K562 (cell line): Measurements from ENCODE around the gene TMEM208. TPM values are rescaled to one million over a fixed set of nuclear protein-coding genes. Genes with fewer than 3 reads are reported as not detected.

Experiments
- ATAC-seq: fragments of 200-7000 bp; cut with Tn5 transposase; 3 replicates; pipeline ENCODE4 v1.9.1; 2020; ENCODE audit warnings: moderate library complexity
- BruUV-seq: library from RNA; stranded (reverse); fragments of 400-500 nt; replicated peaks from 2 replicates; lab custom pipeline; 2021; lab: Mats Ljungman, UMichigan
- CTCF ChIA-PET: fragments of 300-600 bp; formaldehyde crosslinking; extraction: SDS; loops from one replicate; lab custom pipeline; 2021; ENCODE audit warnings: low intra/inter-chr PET ratio; lab: Yijun Ruan, JAX
- POLR2A ChIA-PET: fragments of 300-600, 350-650 bp; sonication (Branson Sonifier 250); formaldehyde crosslinking; extraction: SDS; loops from one replicate; lab custom pipeline; 2021; ENCODE audit warnings: antibody characterized with exemption, inconsistent platforms; lab: Yijun Ruan, JAX
- DNase-seq, 4 experiments: peaks; one replicate each; pipeline versions ENCODE4 v3.0.0 to v3.0.0-alpha.2; 2011 to 2018; ENCODE audit warnings: low spot score in 3 of 4, mixed read lengths in 3 of 4; ENCODE audit errors: extremely low read depth in 1 of 4
- FAIRE-seq: peaks from 2 replicates; lab custom pipeline; 2011; peaks lifted over from hg19 to GRCh38; lab: Jason Lieb, UNC
- H2AFZ ChIP-seq: 2 replicates; pipeline ENCODE4 v1.6.0; 2011; ENCODE audit warnings: low read depth, low read length, control low read depth, inconsistent platforms
- H3K27ac ChIP-seq: fragments of 200-600 bp; 3 replicates; pipeline ENCODE4 v1.8.0; 2011; ENCODE audit warnings: low read depth, mild to moderate bottlenecking, control low read depth, inconsistent platforms, low read length, moderate library complexity, mixed read lengths; ENCODE audit errors: extremely low read depth
- H3K27me3 ChIP-seq, 2 experiments: fragments of 300-600 bp in 1 of 2; 2 replicates in 1 of 2; 3 replicates in 1 of 2; pipeline versions ENCODE4 v1.6.0 to v1.8.0; 2011; ENCODE audit warnings: inconsistent platforms in 2 of 2, low read length in 2 of 2, mild to moderate bottlenecking in 1 of 2, mixed read lengths in 1 of 2, moderate library complexity in 1 of 2; ENCODE audit not compliant: control insufficient read depth in 2 of 2, insufficient read depth in 2 of 2
- H3K36me3 ChIP-seq: fragments of 300-600 bp; 3 replicates; pipeline ENCODE4 v1.8.0; 2011; ENCODE audit warnings: mild to moderate bottlenecking, low read length, inconsistent platforms; ENCODE audit not compliant: control insufficient read depth, insufficient read depth
- H3K4me1 ChIP-seq, 2 experiments: fragments of 200-600 bp in 1 of 2; replicated peaks in 1 of 2; 2 replicates in 1 of 2; 3 replicates in 1 of 2; pipeline versions ENCODE4 v1.5.1 to v1.8.0; 2011; ENCODE audit warnings: inconsistent platforms in 2 of 2, low read length in 2 of 2, mild to moderate bottlenecking in 1 of 2, mixed read lengths in 1 of 2, moderate library complexity in 1 of 2; ENCODE audit not compliant: control insufficient read depth in 2 of 2, insufficient read depth in 2 of 2
- H3K4me2 ChIP-seq: 2 replicates; pipeline ENCODE4 v1.6.1; 2011; ENCODE audit warnings: low read length, control low read depth, inconsistent platforms, mixed read lengths; ENCODE audit not compliant: insufficient read depth
- H3K4me3 ChIP-seq: fragments of 200-600 bp; sonication (generic), shearing (Covaris generic); 2 replicates; pipeline ENCODE4 v1.5.1; 2016; ENCODE audit warnings: control low read depth, inconsistent platforms
- H3K79me2 ChIP-seq: fragments of 200-600 bp; 3 replicates; pipeline ENCODE4 v1.8.0; 2011; ENCODE audit warnings: low read length, inconsistent platforms; ENCODE audit not compliant: control insufficient read depth, insufficient read depth
- H3K9ac ChIP-seq, 2 experiments: 2 replicates each; pipeline versions ENCODE4 v1.6.0 to v1.6.1; 2011; ENCODE audit warnings: low read depth in 2 of 2, low read length in 2 of 2, control low read depth in 1 of 2, inconsistent platforms in 1 of 2, mild to moderate bottlenecking in 1 of 2, mixed read lengths in 1 of 2; ENCODE audit not compliant: insufficient read depth in 1 of 2
- H3K9me1 ChIP-seq: one replicate; pipeline ENCODE4 v1.6.0; 2011; ENCODE audit warnings: inconsistent platforms, mild to moderate bottlenecking, low read length, moderate library complexity; ENCODE audit not compliant: control insufficient read depth, insufficient read depth
- H3K9me3 ChIP-seq: replicated peaks from 2 replicates; pipeline ENCODE4 v1.5.1; 2011; ENCODE audit warnings: low read depth, low read length, inconsistent platforms; ENCODE audit not compliant: control insufficient read depth, insufficient read depth
- H4K20me1 ChIP-seq: replicated peaks from 2 replicates; pipeline ENCODE4 v1.6.1; 2011; ENCODE audit warnings: low read length, inconsistent platforms, mixed read lengths; ENCODE audit not compliant: control insufficient read depth, insufficient read depth
- CREM ChIP-seq: IDR thresholded peaks from 2 replicates; pipeline ENCODE4 v1.6.1; 2014; ENCODE audit warnings: antibody characterized with exemption, low read depth
- JUND ChIP-seq, 2 experiments: IDR thresholded peaks; 2 replicates in 1 of 2; 3 replicates in 1 of 2; pipeline ENCODE4 v1.6.1; 2011; ENCODE audit warnings: borderline replicate concordance in 2 of 2, low read depth in 2 of 2, low read length in 2 of 2, improper control_type of control experiment in 1 of 2, missing biosample characterization in 1 of 2, missing genetic modification characterization in 1 of 2, missing genetic modification reagents in 1 of 2
- NCOR1 ChIP-seq: fragments of 450-650 bp; IDR thresholded peaks from 2 replicates; pipeline ENCODE4 v1.6.1; 2016; ENCODE audit warnings: mild to moderate bottlenecking, moderate library complexity
- WGBS: fragments of 100-300 bp; shearing (Covaris generic); methylation state at CpG from one replicate; pipeline ENCODE4 v1.1.6; 2016; ENCODE audit warnings: low coverage, mixed read lengths; ENCODE audit not compliant: insufficient coverage; ENCODE audit errors: missing lambda C conversion rate; 5-methylcytosine and 5-hydroxymethylcytosine counted together
- in situ Hi-C: fragments of 300-500 bp; cut with MboI; formaldehyde crosslinking; loops from 4 replicates; pipeline ENCODE4 v1.15.0; 2018; ENCODE audit warnings: inconsistent platforms, mixed read lengths
- intact Hi-C: fragments of 100-400 bp; cut with micrococcal nuclease; formaldehyde crosslinking; loops from 2 replicates; pipeline ENCODE4 v1.14.2; 2022
- polyA plus RNA-seq, 8 experiments: library from polyadenylated mRNA; depleted of rRNA in 4 of 8; stranded (reverse) in 5 of 8; unstranded in 3 of 8; fragments of >200 nt; fragmentation: Nextera tagmentation in 2 of 8; fragmentation: Illumina TruSeq in 1 of 8; extraction: Ambion mirVana in 2 of 8; extraction: Trizol in 1 of 8; gene quantifications; 2 replicates each; pipeline versions ENCODE4 v1.2.1 to v1.2.3, GENCODE V29; 2011 to 2014; ENCODE audit warnings: inconsistent platforms in 1 of 8, missing spikeins in 1 of 8
- total RNA-seq, 7 experiments: library from RNA; depleted of rRNA in 6 of 7; stranded (reverse); fragments of >200 nt in 6 of 7; fragmentation: Illumina TruSeq in 2 of 7; extraction: Trizol in 2 of 7; gene quantifications; 2 replicates each; pipeline versions ENCODE4 v1.2.1 to v1.2.3, GENCODE V29; 2011 to 2021; ENCODE audit warnings: low replicate concordance in 1 of 7

The TMEM208 gene
- total and polyA plus RNA-seq, 9 of the 15 experiments (the other 6 are each of a cell fraction or from before 2014, with no cell fraction given) = 31.8 to 239 (median 54.3) TPM

DNA sequence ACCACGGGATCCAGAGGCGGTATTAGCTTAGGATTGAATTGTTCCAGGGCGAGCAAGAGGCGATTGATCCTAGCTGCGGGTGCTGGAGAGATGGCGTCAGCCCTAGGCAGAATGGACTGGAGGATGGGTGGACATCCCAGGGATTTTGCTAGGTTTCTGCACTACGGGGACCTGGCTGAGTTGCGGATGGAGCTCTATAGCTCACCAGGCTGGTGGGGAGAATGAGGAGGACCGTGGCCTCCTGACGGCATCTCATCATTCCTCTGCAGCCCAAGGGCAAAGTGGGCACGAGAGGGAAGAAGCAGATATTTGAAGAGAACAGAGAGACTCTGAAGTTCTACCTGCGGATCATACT is 614 bp downstream of the TMEM208 start:
- Histone ChIP-seq H3K27ac (peak overlapping the region; percentile 74), H3K27me3 (no peaks in the 10 kb centered on the region), H3K79me2 (peaks cover 21% of the 10 kb centered on the region), H3K9ac (peak overlapping the region; percentile 94 to 97), H3K9me3 (no peaks in the 10 kb centered on the region), H3K36me3 (peaks cover 53% of the 10 kb centered on the region; the same call in 2 of the 3 replicates), H3K4me1 (peaks cover 18 to 20% of the 10 kb centered on the region in 2 experiments), H3K4me3 (peak overlapping the region; percentile 98), H2AFZ (peak overlapping the region; percentile 85; the same call in 1 of the 2 replicates), H4K20me1 (no peaks in the 10 kb centered on the region), H3K4me2 (peak overlapping the region; percentile 100), H3K9me1 (no peaks in the 10 kb centered on the region)
- in situ Hi-C loops (no loop called here), intact Hi-C loops (loop anchor here (5.0 kb wide), 1 partner anchor 35 kb away; the partner anchor contains the start of genes E2F4 and EXOC3L1)
- ChIA-PET CTCF (no interaction called here), POLR2A (interaction anchor here (1.0 to 2.8 kb wide), 8 partner anchors 8 to 37 kb away, joined by 3 to 31 read pairs (median 6); no protein-coding TSS in a partner anchor)
- WGBS = 3% methylated on average over 12 of the region's 12 CpGs
- FAIRE-seq (no peak), ATAC-seq (no peak), DNase-seq (no peak)
- no peak for TF ChIP-seq JUND (IDR thresholded peaks at IDR 0.05; ENCODE audit: borderline replicate concordance, low read depth, low read length)
- no peak for TF ChIP-seq JUND (tag; IDR thresholded peaks at IDR 0.05; ENCODE audit: borderline replicate concordance, low read depth, low read length)
- no peak for TF ChIP-seq CREM
- TF ChIP-seq NCOR1 = no peak
- BruUV-seq = no TSS peak
